ENCODE data around the gene PML.

DNA sequence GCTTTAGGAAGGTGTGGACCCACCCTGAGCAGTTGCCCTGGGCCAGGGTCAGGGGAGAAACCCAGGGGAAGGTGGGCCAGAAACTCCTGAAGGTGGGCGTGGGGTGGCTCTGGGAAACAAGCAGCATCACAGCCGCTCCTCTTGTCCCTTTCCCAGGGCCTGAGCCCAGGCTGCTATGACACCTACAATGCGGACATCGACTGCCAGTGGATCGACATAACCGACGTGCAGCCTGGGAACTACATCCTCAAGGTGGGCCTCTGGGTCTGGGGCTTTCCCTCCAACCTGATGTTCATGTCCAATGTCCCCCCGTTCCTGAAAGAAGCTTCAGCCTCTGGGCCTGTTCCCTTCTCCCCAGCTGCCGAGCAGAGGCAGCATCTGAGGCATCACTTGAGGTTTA lies 46.9 kb upstream of the PML start:
- TF ChIP-seq, protein P1, sequence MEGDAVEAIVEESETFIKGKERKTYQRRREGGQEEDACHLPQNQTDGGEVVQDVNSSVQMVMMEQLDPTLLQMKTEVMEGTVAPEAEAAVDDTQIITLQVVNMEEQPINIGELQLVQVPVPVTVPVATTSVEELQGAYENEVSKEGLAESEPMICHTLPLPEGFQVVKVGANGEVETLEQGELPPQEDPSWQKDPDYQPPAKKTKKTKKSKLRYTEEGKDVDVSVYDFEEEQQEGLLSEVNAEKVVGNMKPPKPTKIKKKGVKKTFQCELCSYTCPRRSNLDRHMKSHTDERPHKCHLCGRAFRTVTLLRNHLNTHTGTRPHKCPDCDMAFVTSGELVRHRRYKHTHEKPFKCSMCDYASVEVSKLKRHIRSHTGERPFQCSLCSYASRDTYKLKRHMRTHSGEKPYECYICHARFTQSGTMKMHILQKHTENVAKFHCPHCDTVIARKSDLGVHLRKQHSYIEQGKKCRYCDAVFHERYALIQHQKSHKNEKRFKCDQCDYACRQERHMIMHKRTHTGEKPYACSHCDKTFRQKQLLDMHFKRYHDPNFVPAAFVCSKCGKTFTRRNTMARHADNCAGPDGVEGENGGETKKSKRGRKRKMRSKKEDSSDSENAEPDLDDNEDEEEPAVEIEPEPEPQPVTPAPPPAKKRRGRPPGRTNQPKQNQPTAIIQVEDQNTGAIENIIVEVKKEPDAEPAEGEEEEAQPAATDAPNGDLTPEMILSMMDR (IDR thresholded peaks at IDR 0.05; ENCODE audit: low read length) = no peak
- TF ChIP-seq EZH2phosphoT487 (IDR thresholded peaks at IDR 0.05; ENCODE audit: low read length) = no peak
